GM12873 (cell line): ENCODE measurements around the gene MUL1.

Source experiments
- TF ChIP-seq, protein P1 (sequence below): IDR thresholded peaks from 2 replicates; pipeline ENCODE4 v1.5.1; 2012; ENCODE audit warnings: low read depth, mild to moderate bottlenecking, moderate library complexity, low read length, control low read depth; ENCODE audit not compliant: insufficient read depth; ENCODE audit errors: missing control alignments

MUL1 gene

DNA sequence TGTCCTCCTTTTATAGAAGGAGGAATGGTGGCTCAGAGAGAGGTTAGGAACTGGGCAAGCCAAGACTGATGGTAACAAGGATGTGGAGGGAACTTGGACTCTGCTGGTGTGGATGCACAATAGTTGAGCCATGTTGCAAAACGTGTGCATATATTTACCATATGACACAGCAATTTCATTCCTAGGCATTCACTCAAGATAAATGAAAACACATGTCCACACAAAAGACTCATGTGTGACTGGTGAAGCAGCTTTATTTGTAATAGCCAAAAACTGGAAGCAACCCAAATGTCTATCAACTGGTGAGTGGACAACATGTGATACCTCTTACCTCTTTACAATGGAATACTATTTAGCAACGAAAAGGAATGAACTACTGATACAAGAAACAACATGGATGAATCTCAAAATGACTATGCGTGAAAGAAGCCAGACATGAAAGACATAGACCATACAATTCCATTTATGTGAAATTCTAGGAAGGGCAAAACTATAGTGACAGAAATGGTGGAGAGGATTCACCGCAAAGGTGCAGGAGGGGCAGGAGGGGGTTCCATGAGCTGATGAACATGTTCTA, 58.1 kb downstream of the MUL1 start:
- TF ChIP-seq, protein P1, sequence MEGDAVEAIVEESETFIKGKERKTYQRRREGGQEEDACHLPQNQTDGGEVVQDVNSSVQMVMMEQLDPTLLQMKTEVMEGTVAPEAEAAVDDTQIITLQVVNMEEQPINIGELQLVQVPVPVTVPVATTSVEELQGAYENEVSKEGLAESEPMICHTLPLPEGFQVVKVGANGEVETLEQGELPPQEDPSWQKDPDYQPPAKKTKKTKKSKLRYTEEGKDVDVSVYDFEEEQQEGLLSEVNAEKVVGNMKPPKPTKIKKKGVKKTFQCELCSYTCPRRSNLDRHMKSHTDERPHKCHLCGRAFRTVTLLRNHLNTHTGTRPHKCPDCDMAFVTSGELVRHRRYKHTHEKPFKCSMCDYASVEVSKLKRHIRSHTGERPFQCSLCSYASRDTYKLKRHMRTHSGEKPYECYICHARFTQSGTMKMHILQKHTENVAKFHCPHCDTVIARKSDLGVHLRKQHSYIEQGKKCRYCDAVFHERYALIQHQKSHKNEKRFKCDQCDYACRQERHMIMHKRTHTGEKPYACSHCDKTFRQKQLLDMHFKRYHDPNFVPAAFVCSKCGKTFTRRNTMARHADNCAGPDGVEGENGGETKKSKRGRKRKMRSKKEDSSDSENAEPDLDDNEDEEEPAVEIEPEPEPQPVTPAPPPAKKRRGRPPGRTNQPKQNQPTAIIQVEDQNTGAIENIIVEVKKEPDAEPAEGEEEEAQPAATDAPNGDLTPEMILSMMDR: no peak
